DOHH2 (cell line): ENCODE results near the gene BBS12.

ENCODE experiments used
- H3F3A ChIP-seq: fragments of 200-600 bp; sonication (generic), shearing (Covaris generic); 2 replicates; pipeline ENCODE4 v1.6.0; 2016; ENCODE audit warnings: antibody characterized with exemption, mild to moderate bottlenecking; ENCODE audit not compliant: control insufficient read depth, insufficient read depth
- H3K27ac ChIP-seq: fragments of 200-600 bp; sonication (generic); 2 replicates; pipeline ENCODE4 v1.5.1; 2014; ENCODE audit warnings: low read depth, mild to moderate bottlenecking, low read length, moderate library complexity
- H3K27me3 ChIP-seq: fragments of 200-600 bp; sonication (generic); 2 replicates; pipeline ENCODE4 v1.6.1; 2014; ENCODE audit warnings: mild to moderate bottlenecking, low read length, mixed read lengths; ENCODE audit not compliant: control insufficient read depth
- H3K36me3 ChIP-seq: fragments of 200-600 bp; sonication (generic); 2 replicates; pipeline ENCODE4 v1.6.1; 2014; ENCODE audit warnings: mild to moderate bottlenecking, low read length, moderate library complexity, mixed read lengths; ENCODE audit not compliant: control insufficient read depth
- H3K4me1 ChIP-seq: fragments of 200-600 bp; sonication (generic); 2 replicates; pipeline ENCODE4 v1.6.1; 2014; ENCODE audit warnings: mild to moderate bottlenecking, low read length, mixed read lengths; ENCODE audit not compliant: control insufficient read depth
- H3K4me2 ChIP-seq: fragments of 200-600 bp; sonication (generic); 2 replicates; pipeline ENCODE4 v1.6.0; 2014; ENCODE audit warnings: mild to moderate bottlenecking, low read length, moderate library complexity
- H3K4me3 ChIP-seq: fragments of 200-600 bp; sonication (generic); 2 replicates; pipeline ENCODE4 v1.5.1; 2014; ENCODE audit warnings: mild to moderate bottlenecking, low read length, mixed read lengths
- H3K79me2 ChIP-seq: fragments of 200-600 bp; sonication (generic); 2 replicates; pipeline ENCODE4 v1.6.1; 2014; ENCODE audit warnings: mild to moderate bottlenecking, low read length, mixed read lengths; ENCODE audit not compliant: control insufficient read depth
- H3K9me2 ChIP-seq: fragments of 200-600 bp; sonication (generic); replicated peaks from 2 replicates; pipeline ENCODE4 v1.6.1; 2014; ENCODE audit warnings: mild to moderate bottlenecking, low read length, mixed read lengths; ENCODE audit not compliant: control insufficient read depth
- H3K9me3 ChIP-seq: fragments of 200-600 bp; sonication (generic); 2 replicates; pipeline ENCODE4 v1.6.1; 2014; ENCODE audit warnings: antibody characterized with exemption, low read length, mixed read lengths; ENCODE audit not compliant: control insufficient read depth, insufficient read depth
- H4K20me1 ChIP-seq: fragments of 200-600 bp; sonication (generic); 2 replicates; pipeline ENCODE4 v1.6.0; 2014; ENCODE audit warnings: low read depth, mild to moderate bottlenecking, antibody characterized with exemption, low read length, moderate library complexity; ENCODE audit not compliant: control insufficient read depth, insufficient read depth
- EZH2phosphoT487 ChIP-seq: fragments of 200-600 bp; sonication (generic); IDR thresholded peaks from 2 replicates; pipeline ENCODE4 v1.6.1; 2017; ENCODE audit warnings: borderline replicate concordance, mild to moderate bottlenecking, antibody characterized with exemption, low read length, moderate library complexity, mixed read lengths
- TF ChIP-seq, protein P1 (sequence below): fragments of 200-600 bp; sonication (generic); IDR thresholded peaks from one replicate; pipeline ENCODE4 v1.5.1; 2014; ENCODE audit warnings: antibody characterized with exemption, mild to moderate bottlenecking, low read depth, low read length; ENCODE audit not compliant: poor library complexity, severe bottlenecking

The BBS12 gene

GRCh38 chr4:122739174-122739573, 6.7 kb downstream of the BBS12 start:
- Histone ChIP-seq H3K36me3 (no peaks in the 10 kb centered on the region), H3K27ac (no peak overlapping the region), H3K79me2 (no peaks in the 10 kb centered on the region), H3K9me3 (no peaks in the 10 kb centered on the region), H4K20me1 (no peaks in the 10 kb centered on the region), H3K4me1 (no peaks in the 10 kb centered on the region), H3K9me2 (no peaks in the 10 kb centered on the region), H3K27me3 (no peaks in the 10 kb centered on the region), H3F3A (no peaks in the 10 kb centered on the region), H3K4me2 (no peak overlapping the region), H3K4me3 (no peak overlapping the region)
- TF ChIP-seq, protein P1, sequence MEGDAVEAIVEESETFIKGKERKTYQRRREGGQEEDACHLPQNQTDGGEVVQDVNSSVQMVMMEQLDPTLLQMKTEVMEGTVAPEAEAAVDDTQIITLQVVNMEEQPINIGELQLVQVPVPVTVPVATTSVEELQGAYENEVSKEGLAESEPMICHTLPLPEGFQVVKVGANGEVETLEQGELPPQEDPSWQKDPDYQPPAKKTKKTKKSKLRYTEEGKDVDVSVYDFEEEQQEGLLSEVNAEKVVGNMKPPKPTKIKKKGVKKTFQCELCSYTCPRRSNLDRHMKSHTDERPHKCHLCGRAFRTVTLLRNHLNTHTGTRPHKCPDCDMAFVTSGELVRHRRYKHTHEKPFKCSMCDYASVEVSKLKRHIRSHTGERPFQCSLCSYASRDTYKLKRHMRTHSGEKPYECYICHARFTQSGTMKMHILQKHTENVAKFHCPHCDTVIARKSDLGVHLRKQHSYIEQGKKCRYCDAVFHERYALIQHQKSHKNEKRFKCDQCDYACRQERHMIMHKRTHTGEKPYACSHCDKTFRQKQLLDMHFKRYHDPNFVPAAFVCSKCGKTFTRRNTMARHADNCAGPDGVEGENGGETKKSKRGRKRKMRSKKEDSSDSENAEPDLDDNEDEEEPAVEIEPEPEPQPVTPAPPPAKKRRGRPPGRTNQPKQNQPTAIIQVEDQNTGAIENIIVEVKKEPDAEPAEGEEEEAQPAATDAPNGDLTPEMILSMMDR = no peak
- no peak for TF ChIP-seq EZH2phosphoT487

- Histone ChIP-seq H3K4me1 (no peaks in the 10 kb centered on the region), H3K36me3 (no peaks in the 10 kb centered on the region), H4K20me1 (no peaks in the 10 kb centered on the region), H3K9me2 (no peaks in the 10 kb centered on the region), H3K79me2 (no peaks in the 10 kb centered on the region), H3K4me2 (no peak overlapping the region), H3K9me3 (no peaks in the 10 kb centered on the region), H3K27me3 (no peaks in the 10 kb centered on the region), H3K27ac (no peak overlapping the region), H3F3A (no peaks in the 10 kb centered on the region), H3K4me3 (no peak overlapping the region)
- TF ChIP-seq EZH2phosphoT487 = no peak
- TF ChIP-seq, protein P1 = no peak
These were observed 10.7 kb downstream of the BBS12 start for GRCh38 chr4:122742933-122743829.

DNA sequence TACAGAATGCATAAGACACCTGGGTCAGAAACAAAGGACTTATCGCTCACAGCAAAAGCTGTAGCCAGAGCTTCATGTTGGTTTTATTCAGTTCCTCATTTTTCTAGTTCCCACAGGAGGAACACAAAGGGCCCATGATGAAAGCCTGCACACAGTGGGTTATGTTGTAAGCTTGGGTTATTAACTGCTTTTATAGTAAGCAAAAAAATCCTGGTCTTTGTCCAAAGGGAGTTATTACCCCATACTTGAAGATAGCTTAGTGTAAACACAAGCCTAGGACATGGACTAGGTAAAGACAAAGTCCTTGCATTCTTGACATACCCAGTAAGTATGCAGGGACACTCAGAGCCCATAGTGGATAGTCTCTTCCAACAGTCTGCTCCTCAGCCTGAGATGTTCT, 11.7 kb downstream of the BBS12 start:
- Histone ChIP-seq H3K36me3 (no peaks in the 10 kb centered on the region), H3F3A (no peaks in the 10 kb centered on the region), H4K20me1 (no peaks in the 10 kb centered on the region), H3K9me3 (no peaks in the 10 kb centered on the region), H3K79me2 (no peaks in the 10 kb centered on the region), H3K4me3 (no peak overlapping the region), H3K27ac (no peak overlapping the region), H3K27me3 (no peaks in the 10 kb centered on the region), H3K4me1 (no peaks in the 10 kb centered on the region), H3K9me2 (no peaks in the 10 kb centered on the region), H3K4me2 (no peak overlapping the region)
- TF ChIP-seq, protein P1 = no peak
- TF ChIP-seq EZH2phosphoT487 = no peak
